ENCODE results near the gene FNIP2.
"Not testable (repeated sequence)": the region's sequence is repeated elsewhere in the genome, so short reads cannot be mapped to it uniquely, and the experiment has no call there.

Gene FNIP2

GRCh38 chr4:158758703-158759102 is 10.1 kb upstream of the FNIP2 start:
- DNase-seq = no peak
- in situ Hi-C loops (cut with HindIII; ENCODE audit: low pct_ligation_motif_present, low pct_unique_long_range_greater_than_20kb, low sequenced_read_pairs) = no loop called here

- in situ Hi-C loops (cut with HindIII; ENCODE audit: low pct_ligation_motif_present, low pct_unique_long_range_greater_than_20kb, low sequenced_read_pairs); DNase-seq: not testable (repeated sequence)
Measured at GRCh38 chr4:158759539-158759938, 9.3 kb upstream of the FNIP2 start.

- in situ Hi-C loops (cut with HindIII; ENCODE audit: low pct_ligation_motif_present, low pct_unique_long_range_greater_than_20kb, low sequenced_read_pairs) = no loop called here
Measured at GRCh38 chr4:158760866-158761265, 8.0 kb upstream of the FNIP2 start.

GRCh38 chr4:158762553-158762952 is 6.3 kb upstream of the FNIP2 start:
- in situ Hi-C loops (cut with HindIII; ENCODE audit: low pct_ligation_motif_present, low pct_unique_long_range_greater_than_20kb, low sequenced_read_pairs) = no loop called here
- no peak for DNase-seq

More at GRCh38 chr4:158760866-158761265, 8.0 kb upstream of the FNIP2 start:
- no peak for DNase-seq

- in situ Hi-C loops (cut with HindIII; ENCODE audit: low pct_ligation_motif_present, low pct_unique_long_range_greater_than_20kb, low sequenced_read_pairs) = no loop called here
Measured at GRCh38 chr4:158763462-158763861, 5.4 kb upstream of the FNIP2 start.

GRCh38 chr4:158766434-158767044 is 2.3 kb upstream of the FNIP2 start:
- DNase-seq = no peak
- in situ Hi-C loops (cut with HindIII; ENCODE audit: low pct_ligation_motif_present, low pct_unique_long_range_greater_than_20kb, low sequenced_read_pairs) = no loop called here

More at GRCh38 chr4:158763462-158763861, 5.4 kb upstream of the FNIP2 start:
- DNase-seq = no peak

GRCh38 chr4:158767451-158767850 is 1.4 kb upstream of the FNIP2 start:
- in situ Hi-C loops (cut with HindIII; ENCODE audit: low pct_ligation_motif_present, low pct_unique_long_range_greater_than_20kb, low sequenced_read_pairs) = no loop called here
- no peak for DNase-seq

GRCh38 chr4:158769175-158769921 is 522 bp downstream of the FNIP2 start:
- peak; percentile 35 for DNase-seq
- in situ Hi-C loops (cut with HindIII; ENCODE audit: low pct_ligation_motif_present, low pct_unique_long_range_greater_than_20kb, low sequenced_read_pairs) = no loop called here

- no peak for DNase-seq
- in situ Hi-C loops (cut with HindIII; ENCODE audit: low pct_ligation_motif_present, low pct_unique_long_range_greater_than_20kb, low sequenced_read_pairs) = no loop called here
Measured at GRCh38 chr4:158770671-158771070, 1.8 kb downstream of the FNIP2 start.

- in situ Hi-C loops (cut with HindIII; ENCODE audit: low pct_ligation_motif_present, low pct_unique_long_range_greater_than_20kb, low sequenced_read_pairs) = no loop called here
- DNase-seq = no peak
Measured at GRCh38 chr4:158771776-158772175, 3.0 kb downstream of the FNIP2 start.

GRCh38 chr4:158775091-158775651 is 6.3 kb downstream of the FNIP2 start:
- in situ Hi-C loops (cut with HindIII; ENCODE audit: low pct_ligation_motif_present, low pct_unique_long_range_greater_than_20kb, low sequenced_read_pairs) = no loop called here
- DNase-seq = peak; percentile 52

- in situ Hi-C loops (cut with HindIII; ENCODE audit: low pct_ligation_motif_present, low pct_unique_long_range_greater_than_20kb, low sequenced_read_pairs) = no loop called here
Measured at GRCh38 chr4:158776106-158776505, 7.3 kb downstream of the FNIP2 start.

GRCh38 chr4:158777423-158778155 is 8.8 kb downstream of the FNIP2 start:
- in situ Hi-C loops (cut with HindIII; ENCODE audit: low pct_ligation_motif_present, low pct_unique_long_range_greater_than_20kb, low sequenced_read_pairs) = no loop called here
- no peak for DNase-seq

More at GRCh38 chr4:158776106-158776505, 7.3 kb downstream of the FNIP2 start:
- no peak for DNase-seq

GRCh38 chr4:158778156-158778711 is 9.4 kb downstream of the FNIP2 start:
- in situ Hi-C loops (cut with HindIII; ENCODE audit: low pct_ligation_motif_present, low pct_unique_long_range_greater_than_20kb, low sequenced_read_pairs) = no loop called here
- no peak for DNase-seq

GRCh38 chr4:158778712-158779111 is 9.9 kb downstream of the FNIP2 start:
- in situ Hi-C loops (cut with HindIII; ENCODE audit: low pct_ligation_motif_present, low pct_unique_long_range_greater_than_20kb, low sequenced_read_pairs) = no loop called here
- no peak for DNase-seq

GRCh38 chr4:158781963-158782362 is 13.1 kb downstream of the FNIP2 start:
- DNase-seq = no peak
- in situ Hi-C loops (cut with HindIII; ENCODE audit: low pct_ligation_motif_present, low pct_unique_long_range_greater_than_20kb, low sequenced_read_pairs) = no loop called here

- no peak for DNase-seq
- in situ Hi-C loops (cut with HindIII; ENCODE audit: low pct_ligation_motif_present, low pct_unique_long_range_greater_than_20kb, low sequenced_read_pairs) = no loop called here
Measured at GRCh38 chr4:158782551-158783360, 13.9 kb downstream of the FNIP2 start.

- no peak for DNase-seq
- in situ Hi-C loops (cut with HindIII; ENCODE audit: low pct_ligation_motif_present, low pct_unique_long_range_greater_than_20kb, low sequenced_read_pairs) = no loop called here
Measured at GRCh38 chr4:158783785-158784184, 15.0 kb downstream of the FNIP2 start.

All from ACHN (cell line).